ENCODE results near the gene COL4A3. TPM values are rescaled to one million over a fixed set of nuclear protein-coding genes. Genes with fewer than 3 reads are reported as not detected.

Gene COL4A3
- total RNA-seq, 6 donors from 2014 or later = 32.9 to 129 (median 60.6) TPM

- H3K4me1 ChIP-seq = no peaks in the 10 kb centered on the region
- DNase-seq (no peak), ATAC-seq (ENCODE audit: low FRiP score in 2 of 2) (no peak)
- H3K9me3 ChIP-seq = peaks cover 0 to 4% (median 0%) of the 10 kb centered on the region in 4 donors
- H3K4me3 ChIP-seq = no peak overlapping the region
- 90 to 92% methylated on average over 3 of the region's 3 CpGs for WGBS, 2 donors
- H3K27me3 ChIP-seq = no peaks in the 10 kb centered on the region
- TF ChIP-seq, protein P1, sequence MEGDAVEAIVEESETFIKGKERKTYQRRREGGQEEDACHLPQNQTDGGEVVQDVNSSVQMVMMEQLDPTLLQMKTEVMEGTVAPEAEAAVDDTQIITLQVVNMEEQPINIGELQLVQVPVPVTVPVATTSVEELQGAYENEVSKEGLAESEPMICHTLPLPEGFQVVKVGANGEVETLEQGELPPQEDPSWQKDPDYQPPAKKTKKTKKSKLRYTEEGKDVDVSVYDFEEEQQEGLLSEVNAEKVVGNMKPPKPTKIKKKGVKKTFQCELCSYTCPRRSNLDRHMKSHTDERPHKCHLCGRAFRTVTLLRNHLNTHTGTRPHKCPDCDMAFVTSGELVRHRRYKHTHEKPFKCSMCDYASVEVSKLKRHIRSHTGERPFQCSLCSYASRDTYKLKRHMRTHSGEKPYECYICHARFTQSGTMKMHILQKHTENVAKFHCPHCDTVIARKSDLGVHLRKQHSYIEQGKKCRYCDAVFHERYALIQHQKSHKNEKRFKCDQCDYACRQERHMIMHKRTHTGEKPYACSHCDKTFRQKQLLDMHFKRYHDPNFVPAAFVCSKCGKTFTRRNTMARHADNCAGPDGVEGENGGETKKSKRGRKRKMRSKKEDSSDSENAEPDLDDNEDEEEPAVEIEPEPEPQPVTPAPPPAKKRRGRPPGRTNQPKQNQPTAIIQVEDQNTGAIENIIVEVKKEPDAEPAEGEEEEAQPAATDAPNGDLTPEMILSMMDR (IDR thresholded peaks at IDR 0.05) = no peak
- TF ChIP-seq EP300 (IDR thresholded peaks at IDR 0.05) = no peak
- no peak for TF ChIP-seq POLR2A (IDR thresholded peaks at IDR 0.05)
- no peak for TF ChIP-seq POLR2AphosphoS5 (IDR thresholded peaks at IDR 0.05)
- H3K27ac ChIP-seq = no peak overlapping the region
- H3K36me3 ChIP-seq = no peaks in the 10 kb centered on the region
Observed at GRCh38 chr2:227147023-227147422, 17.4 kb upstream of the COL4A3 start.

DNA sequence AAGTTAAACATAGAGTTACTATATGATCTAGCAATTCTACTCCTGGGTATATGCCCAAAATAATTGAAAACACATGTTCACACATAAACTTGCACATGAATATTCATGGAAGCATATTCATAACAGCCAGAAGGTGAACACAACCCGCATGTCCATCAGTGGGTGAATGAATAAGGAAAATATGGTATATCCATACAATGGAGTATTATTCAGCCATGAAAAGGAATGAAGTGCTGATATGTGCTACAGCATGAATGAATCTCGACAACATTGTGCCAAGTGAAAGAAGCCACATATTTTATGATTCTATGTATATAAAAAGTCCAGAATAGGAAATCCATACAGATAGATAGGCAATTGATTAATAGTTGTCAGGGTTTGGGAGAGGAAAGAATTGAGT lies 16.3 kb upstream of the COL4A3 start:
- no peak overlapping the region for H3K4me3 ChIP-seq
- 75 to 81% methylated on average over 2 of the region's 2 CpGs for WGBS, 2 donors

DNA sequence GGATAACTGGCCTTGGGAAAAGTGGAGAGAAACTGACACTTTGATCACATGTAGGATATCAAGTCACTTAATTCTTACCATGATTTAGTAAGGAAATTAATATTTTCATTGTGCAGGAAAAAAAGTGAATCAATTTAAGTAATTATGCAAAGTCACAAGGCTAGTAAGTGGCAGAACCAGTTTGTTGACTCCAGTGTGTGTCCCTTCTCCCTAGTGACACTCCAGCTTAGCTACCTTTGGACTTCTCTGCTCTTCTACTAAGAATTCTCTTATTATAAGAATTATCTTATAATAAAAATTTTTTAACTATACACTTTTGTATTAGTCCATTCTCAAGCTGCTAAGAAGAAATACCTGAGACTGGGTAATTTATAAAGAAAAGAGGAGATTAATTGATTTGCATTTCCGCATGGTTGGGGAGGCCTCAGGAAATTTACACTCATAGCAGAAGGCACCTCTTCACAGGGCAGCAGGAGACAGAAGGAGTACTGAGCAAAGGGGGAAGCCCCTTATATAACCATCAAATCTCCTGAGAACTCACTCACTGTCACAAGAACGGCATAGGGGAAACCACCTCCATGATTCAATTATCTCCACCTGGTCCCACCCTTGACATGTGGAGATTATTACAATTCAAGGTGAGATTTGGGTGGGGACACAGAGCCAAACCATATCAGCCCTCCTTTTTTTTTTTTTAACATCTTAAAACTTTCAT lies 14.0 kb upstream of the COL4A3 start:
- TF ChIP-seq EP300 (IDR thresholded peaks at IDR 0.05) = no peak
- Histone ChIP-seq H3K27ac (no peak overlapping the region), H3K36me3 (no peaks in the 10 kb centered on the region), H3K9me3 (peaks cover 0 to 4% (median 0%) of the 10 kb centered on the region in 4 donors), H3K27me3 (no peaks in the 10 kb centered on the region), H3K4me1 (no peaks in the 10 kb centered on the region), H3K4me3 (no peak overlapping the region)
- WGBS, 2 donors = 84 to 87% methylated on average over 2 of the region's 2 CpGs
- ATAC-seq (ENCODE audit: low FRiP score in 2 of 2) (no peak), DNase-seq (no peak)

More for the DNA sequence above, 16.3 kb upstream of the COL4A3 start:
- Histone ChIP-seq H3K27me3 (no peaks in the 10 kb centered on the region), H3K4me1 (no peaks in the 10 kb centered on the region), H3K36me3 (no peaks in the 10 kb centered on the region), H3K9me3 (peaks cover 0 to 4% (median 0%) of the 10 kb centered on the region in 4 donors), H3K27ac (no peak overlapping the region)
- TF ChIP-seq POLR2AphosphoS5 (IDR thresholded peaks at IDR 0.05) (no peak), POLR2A (IDR thresholded peaks at IDR 0.05) (no peak), EP300 (IDR thresholded peaks at IDR 0.05) (no peak)
- TF ChIP-seq, protein P1 (IDR thresholded peaks at IDR 0.05) = no peak
- ATAC-seq (ENCODE audit: low FRiP score in 2 of 2) (no peak), DNase-seq (no peak)

- Histone ChIP-seq H3K36me3 (no peaks in the 10 kb centered on the region), H3K4me3 (no peak overlapping the region), H3K27me3 (no peaks in the 10 kb centered on the region), H3K9me3 (peaks cover 0 to 4% (median 0%) of the 10 kb centered on the region in 4 donors), H3K4me1 (no peaks in the 10 kb centered on the region), H3K27ac (no peak overlapping the region)
- WGBS, 2 donors = 90 to 92% methylated on average over 2 of the region's 2 CpGs
- TF ChIP-seq POLR2A (IDR thresholded peaks at IDR 0.05) (no peak), EP300 (IDR thresholded peaks at IDR 0.05) (no peak), POLR2AphosphoS5 (IDR thresholded peaks at IDR 0.05) (no peak)
- TF ChIP-seq, protein P1 (IDR thresholded peaks at IDR 0.05) = no peak
- no peak for ATAC-seq (ENCODE audit: low FRiP score in 2 of 2)
- no peak for DNase-seq
Observed at GRCh38 chr2:227152093-227152766, 12.2 kb upstream of the COL4A3 start.

DNA sequence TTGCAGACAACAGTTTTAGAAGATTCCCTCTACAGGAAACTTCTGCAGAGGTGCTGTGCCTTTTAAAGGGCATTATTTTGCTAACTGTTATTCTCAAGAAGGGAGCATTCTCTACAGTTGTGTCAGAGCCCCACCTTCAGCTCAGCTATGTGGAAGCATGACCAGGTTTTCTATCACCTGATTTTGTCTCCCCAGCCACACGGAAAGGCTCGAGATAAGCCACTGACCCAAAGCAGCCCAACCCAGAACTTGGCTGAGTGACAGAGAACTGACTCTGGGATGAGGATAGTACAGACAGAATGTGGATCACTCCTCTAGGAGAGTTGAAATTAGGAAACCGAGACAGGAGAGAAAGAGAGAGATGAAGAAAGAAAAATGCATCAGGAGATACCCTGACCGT lies 11.1 kb upstream of the COL4A3 start:
- TF ChIP-seq, protein P1 (IDR thresholded peaks at IDR 0.05) = no peak
- TF ChIP-seq POLR2AphosphoS5 (IDR thresholded peaks at IDR 0.05) (no peak), POLR2A (IDR thresholded peaks at IDR 0.05) (no peak), EP300 (IDR thresholded peaks at IDR 0.05) (no peak)
- Histone ChIP-seq H3K36me3 (no peaks in the 10 kb centered on the region), H3K4me3 (no peak overlapping the region), H3K4me1 (no peaks in the 10 kb centered on the region), H3K9me3 (peaks cover 0 to 2% (median 0%) of the 10 kb centered on the region in 4 donors), H3K27ac (no peak overlapping the region), H3K27me3 (no peaks in the 10 kb centered on the region)
- DNase-seq (no peak), ATAC-seq (ENCODE audit: low FRiP score in 2 of 2) (peak in 1 of 2 donors; percentile 28)
- WGBS, 2 donors = 70 to 71% methylated on average over 4 of the region's 4 CpGs
